ENCODE results near the gene SLC10A1. TPM values are rescaled to one million over a fixed set of nuclear protein-coding genes. Genes with fewer than 3 reads are reported as not detected.

SLC10A1 gene
- total and polyA plus RNA-seq, 2 of the 8 experiments (the other 6 are each of a cell fraction or from before 2014, with no cell fraction given): not detected

- no peak overlapping the region for H4K91ac ChIP-seq (replicated peaks; ENCODE audit: insufficient read length, low read length)
- 0 out of 2 replicates have a peak overlapping the region, but pooled peaks have one; percentile 39 for H2AK5ac ChIP-seq (ENCODE audit: low read depth, low read length)
Measured at GRCh38 chr14:69794791-69795190, 2.2 kb downstream of the SLC10A1 start.

More at GRCh38 chr14:69794791-69795190, 2.2 kb downstream of the SLC10A1 start:
- Histone ChIP-seq H3K27ac (ENCODE audit: low read depth, low read length) (no peak overlapping the region), H3K36me3 (ENCODE audit: control insufficient read depth in 2 of 4, insufficient read depth in 4 of 4, low read length in 3 of 4) (no peaks in the 10 kb centered on the region), H3K4me1 (replicated peaks in 1 of 4; ENCODE audit: control insufficient read depth in 3 of 4, insufficient read depth in 4 of 4, low read length in 3 of 4) (peaks cover 0 to 5% (median 2%) of the 10 kb centered on the region in 4 experiments; a peak in 3 of 7 replicates), H3K79me1 (ENCODE audit: low read depth, low read length) (no peaks in the 10 kb centered on the region), H3K79me2 (ENCODE audit: control insufficient read depth in 1 of 2, insufficient read depth in 2 of 2, low read length in 2 of 2) (no peaks in the 10 kb centered on the region), H2BK20ac (ENCODE audit: low read length) (no peak overlapping the region), H3K18ac (ENCODE audit: extremely low read depth, low read length) (no peak overlapping the region), H3K9ac (replicated peaks in 1 of 4; ENCODE audit: extremely low read depth in 1 of 4, low read depth in 3 of 4, low read length in 3 of 4) (no peak overlapping the region), H3K27me3 (replicated peaks in 1 of 4; ENCODE audit: control insufficient read depth in 3 of 4, extremely low read depth in 1 of 4, insufficient read depth in 3 of 4, low read length in 3 of 4) (no peaks in the 10 kb centered on the region), H3K23me2 (ENCODE audit: low read depth, low read length) (no peaks in the 10 kb centered on the region), H3K4ac (replicated peaks; ENCODE audit: insufficient read length, low read depth, low read length) (no peak overlapping the region), H2BK12ac (ENCODE audit: low read depth, low read length) (no peak overlapping the region), H3K4me2 (ENCODE audit: insufficient read depth in 1 of 2, low read depth in 2 of 2, low read length in 2 of 2) (no peak overlapping the region), H2BK120ac (replicated peaks; ENCODE audit: low read depth, low read length) (no peak overlapping the region), H4K8ac (ENCODE audit: extremely low read depth, insufficient read depth, low read length) (no peak overlapping the region), H2BK5ac (ENCODE audit: low read depth, low read length) (no peak overlapping the region), H4K5ac (ENCODE audit: insufficient read length, low read depth, low read length) (no peak overlapping the region), H3K23ac (ENCODE audit: insufficient read length) (no peak overlapping the region), H3K56ac (replicated peaks; ENCODE audit: insufficient read length, low read depth, low read length) (no peak overlapping the region), H2AFZ (ENCODE audit: low read length) (no peak overlapping the region), H4K20me1 (replicated peaks in 1 of 2; ENCODE audit: control insufficient read depth in 1 of 2, insufficient read depth in 2 of 2, low read length in 2 of 2) (no peaks in the 10 kb centered on the region), H2BK15ac (ENCODE audit: low read length) (no peak overlapping the region), H3K4me3 (ENCODE audit: extremely low read depth in 1 of 4, insufficient read depth in 2 of 4, low read depth in 3 of 4, low read length in 4 of 4) (no peak overlapping the region), H3K9me3 (ENCODE audit: insufficient read depth in 2 of 2, low read depth in 1 of 2, low read length in 1 of 2) (0 out of 4 replicates have a peak, but pooled peaks cover 0 to 4% of the 10 kb centered on the region in 2 experiments), H3K14ac (ENCODE audit: insufficient read length) (no peak overlapping the region)
- WGBS, 2 experiments (ENCODE audit: extremely low coverage in 1 of 2, insufficient coverage in 1 of 2, insufficient read length in 1 of 2, insufficient replicate concordance in 2 of 2, low coverage in 1 of 2, low lambda C conversion rate in 2 of 2, missing lambda C conversion rate in 1 of 2): 92% methylated on average over 3 of the region's 3 CpGs; no CpG with 5 or more reads in 1 of the 2 experiments
- FAIRE-seq (no peak), DNase-seq (ENCODE audit: low read depth in 1 of 2, low spot score in 2 of 2) (no peak)
- CTCF ChIA-PET (ENCODE audit: partially characterized antibody): no interaction called here
- POLR2A ChIA-PET (ENCODE audit: partially characterized antibody): no interaction called here
- no peak for TF ChIP-seq SP4 (IDR thresholded peaks at IDR 0.05; ENCODE audit: low read length)
- no peak for TF ChIP-seq KDM4A (IDR thresholded peaks at IDR 0.05; ENCODE audit: low read depth, low read length, severe bottlenecking)
- no peak for TF ChIP-seq RFX5 (IDR thresholded peaks at IDR 0.05; ENCODE audit: borderline replicate concordance, low read depth, low read length)
- no peak for TF ChIP-seq TBP (IDR thresholded peaks at IDR 0.05; ENCODE audit: low read depth, low read length)
- TF ChIP-seq BRCA1 (IDR thresholded peaks at IDR 0.05; ENCODE audit: low read depth, low read length): no peak
- no peak for TF ChIP-seq EGR1 (IDR thresholded peaks at IDR 0.05; ENCODE audit: borderline replicate concordance, low read depth, low read length)
- TF ChIP-seq KDM5A (IDR thresholded peaks at IDR 0.05; ENCODE audit: low read length): no peak
- no peak for TF ChIP-seq NANOG (IDR thresholded peaks at IDR 0.05; ENCODE audit: insufficient read depth, low read depth, low read length, poor library complexity, severe bottlenecking)

All from H1 (cell line).